SH-SY5Y (cell line): ENCODE measurements around the gene PCSK5.

Experiments
- GATA2 ChIP-seq: IDR thresholded peaks from 2 replicates; pipeline ENCODE4 v1.6.1; 2011; ENCODE audit warnings: mild to moderate bottlenecking, low read depth, low read length
- GATA3 ChIP-seq: IDR thresholded peaks from 2 replicates; pipeline ENCODE4 v1.6.1; 2011; ENCODE audit warnings: low read depth, mild to moderate bottlenecking, low read length, moderate library complexity

DNA sequence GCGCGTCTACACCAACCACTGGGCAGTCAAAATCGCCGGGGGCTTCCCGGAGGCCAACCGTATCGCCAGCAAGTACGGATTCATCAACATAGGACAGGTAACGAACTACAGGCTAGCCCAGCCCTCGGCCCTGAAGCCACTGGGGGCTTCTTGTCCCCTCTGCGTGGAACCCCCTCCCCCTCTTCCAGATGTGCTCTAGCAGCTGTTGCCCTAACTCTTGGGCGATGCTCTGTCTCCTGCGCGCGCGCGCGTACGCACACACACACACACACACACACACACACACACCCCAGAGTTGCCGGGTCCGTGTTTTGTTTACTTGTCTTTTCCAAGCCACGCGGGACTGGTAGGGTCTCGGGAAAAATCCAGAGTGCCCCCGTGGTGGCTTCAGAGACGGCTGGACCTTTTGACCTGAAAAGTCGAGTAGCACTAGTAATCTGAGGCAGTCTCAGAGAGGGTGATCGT is 836 bp downstream of the PCSK5 start:
- no peak for TF ChIP-seq GATA3
- no peak for TF ChIP-seq GATA2
